ENCODE results near the gene USP44. TPM values are rescaled to one million over a fixed set of nuclear protein-coding genes. Genes with fewer than 3 reads are reported as not detected.
"Not testable (repeated sequence)": the region's sequence is repeated elsewhere in the genome, so short reads cannot be mapped to it uniquely, and the experiment has no call there.

USP44 gene
- total RNA-seq, 2 donors from 2014 or later: 1.3 to 1.8 TPM

DNA sequence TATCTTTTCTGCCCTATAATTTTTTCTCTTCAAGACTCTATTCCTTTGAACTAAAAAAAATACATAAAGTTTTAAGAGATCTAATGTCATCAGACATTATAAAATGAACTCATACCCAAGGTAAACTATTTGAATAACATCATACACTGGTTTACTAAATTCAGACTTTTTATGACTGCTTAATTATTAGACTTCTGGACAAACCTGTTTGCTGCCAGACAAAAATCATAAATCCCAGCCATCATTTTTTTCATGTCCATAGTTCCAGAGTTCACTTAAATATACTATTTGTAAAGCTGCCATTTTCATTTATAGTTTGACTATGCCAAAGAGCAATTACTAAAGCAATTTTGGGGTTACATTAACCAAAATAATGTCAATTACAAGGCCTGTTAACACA is 34.0 kb downstream of the USP44 start:
- intact Hi-C loops (cut with DNase I): no loop called here

DNA sequence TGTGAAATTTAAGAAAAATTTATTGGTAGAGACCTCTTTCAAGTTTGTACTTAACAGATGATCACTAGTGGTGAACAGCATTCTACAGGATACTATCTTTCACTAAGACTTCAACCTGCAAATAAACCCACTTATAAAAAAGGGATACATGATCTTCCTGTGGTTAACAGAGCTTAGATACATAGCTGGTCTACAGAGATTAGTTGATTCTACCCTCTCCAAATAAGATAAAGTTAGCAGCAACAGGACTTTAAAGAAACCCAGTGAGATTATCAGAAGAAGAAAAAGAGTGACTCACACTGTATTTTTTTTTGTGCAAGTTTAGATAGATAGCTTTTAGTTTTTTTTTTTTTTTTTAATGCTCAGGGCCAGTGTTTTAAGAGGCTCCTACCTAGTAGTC is 34.5 kb downstream of the USP44 start:
- intact Hi-C loops (cut with DNase I): no loop called here
- no peak for DNase-seq (ENCODE audit: low spot score)

More for the DNA sequence above, 34.0 kb downstream of the USP44 start:
- DNase-seq (ENCODE audit: low spot score): no peak

- intact Hi-C loops (cut with DNase I): no loop called here
These were observed 36.1 kb downstream of the USP44 start for GRCh38 chr12:95515197-95515596.

DNA sequence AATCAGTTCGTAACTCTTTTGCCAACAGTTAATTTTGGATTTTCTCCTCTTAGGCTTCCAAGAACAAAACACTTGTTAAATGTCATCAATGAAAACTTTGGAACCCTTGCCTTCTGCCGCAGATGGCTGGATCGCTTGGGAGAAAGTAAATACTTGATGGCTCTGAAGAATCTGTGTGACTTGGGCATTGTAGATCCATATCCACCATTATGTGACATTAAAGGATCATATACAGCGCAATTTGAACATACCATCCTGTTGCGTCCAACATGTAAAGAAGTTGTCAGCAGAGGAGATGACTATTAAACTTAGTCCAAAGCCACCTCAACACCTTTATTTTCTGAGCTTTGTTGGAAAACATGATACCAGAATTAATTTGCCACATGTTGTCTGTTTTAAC is 37.7 kb downstream of the USP44 start:
- no peak for DNase-seq (ENCODE audit: low spot score)
- intact Hi-C loops (cut with DNase I): loop anchor here in 1 of 2 donors (5.0 kb wide), 1 partner anchor 594 kb away; no protein-coding TSS in a partner anchor

More at GRCh38 chr12:95515197-95515596, 36.1 kb downstream of the USP44 start:
- no peak for DNase-seq (ENCODE audit: low spot score)

DNA sequence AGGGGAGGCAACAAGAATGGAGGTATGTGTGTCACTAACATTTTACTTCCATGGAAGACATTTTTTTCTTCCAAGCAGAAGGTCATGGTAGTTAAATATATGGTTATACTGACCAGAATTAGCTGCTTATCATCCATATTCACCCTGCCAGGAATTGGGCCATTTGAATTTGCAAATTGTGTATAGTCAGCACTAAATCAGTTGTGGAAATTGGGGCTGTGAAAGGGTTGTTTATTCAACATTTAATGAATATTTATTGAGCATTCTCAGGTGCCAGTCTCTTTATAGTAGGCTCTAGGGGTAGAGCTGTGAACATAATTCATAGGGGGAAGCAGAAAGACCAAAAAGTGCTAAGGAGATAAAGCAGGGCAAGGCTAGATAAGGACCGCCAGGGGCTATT is 39.3 kb downstream of the USP44 start:
- no peak for DNase-seq (ENCODE audit: low spot score)
- intact Hi-C loops (cut with DNase I): loop anchor here in 1 of 2 donors (5.0 kb wide), 1 partner anchor 595 kb away; no protein-coding TSS in a partner anchor

- intact Hi-C loops (cut with DNase I): no loop called here
- no peak for DNase-seq (ENCODE audit: low spot score)
These were observed 42.0 kb downstream of the USP44 start for GRCh38 chr12:95509300-95509699.

DNA sequence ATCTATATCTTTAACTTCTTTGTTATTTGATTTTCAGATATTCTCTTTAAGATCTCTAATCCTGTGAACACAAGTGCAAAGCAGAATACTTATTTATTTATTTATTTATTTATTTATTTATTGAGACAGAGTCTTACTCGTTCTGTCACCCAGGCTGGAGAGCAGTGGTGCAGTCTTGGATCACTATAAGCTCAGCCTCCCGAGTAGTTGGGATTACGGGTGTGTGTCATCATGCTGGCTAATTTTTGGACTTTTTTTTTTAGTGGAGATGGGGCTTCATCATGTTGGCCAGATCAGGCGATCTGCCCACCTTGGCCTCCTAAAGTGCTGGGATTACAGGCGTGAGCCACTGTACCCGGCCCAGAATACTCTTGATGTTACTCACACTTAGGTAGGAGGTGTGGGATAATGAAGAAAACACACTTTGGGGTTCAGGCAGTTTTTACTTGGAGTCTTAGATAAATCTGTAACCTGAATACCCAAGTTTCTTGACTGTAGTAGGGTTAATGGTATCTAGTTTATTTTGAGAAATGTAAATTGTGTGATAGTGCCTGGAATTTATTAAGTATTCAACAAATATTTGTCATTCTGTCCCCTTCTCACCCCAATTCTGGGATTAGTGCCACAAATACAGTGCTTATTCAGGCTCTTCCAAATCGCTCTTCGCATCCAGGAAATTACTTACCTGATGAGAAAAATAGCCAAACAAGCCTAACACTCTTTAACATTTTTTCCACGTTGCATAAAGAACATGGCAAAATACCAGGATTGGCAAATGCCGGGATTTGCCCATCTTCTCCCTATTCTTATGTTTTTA is 44.4 kb downstream of the USP44 start:
- no peak for DNase-seq (ENCODE audit: low spot score)
- intact Hi-C loops (cut with DNase I): no loop called here

- intact Hi-C loops (cut with DNase I): no loop called here
- no peak for DNase-seq (ENCODE audit: low spot score)
These were observed 46.2 kb downstream of the USP44 start for GRCh38 chr12:95505039-95505438.

GRCh38 chr12:95504140-95504539 is 47.1 kb downstream of the USP44 start:
- intact Hi-C loops (cut with DNase I): no loop called here
- DNase-seq (ENCODE audit: low spot score): no peak

GRCh38 chr12:95499772-95500171 is 51.5 kb downstream of the USP44 start:
- DNase-seq (ENCODE audit: low spot score): no peak
- intact Hi-C loops (cut with DNase I): no loop called here

DNA sequence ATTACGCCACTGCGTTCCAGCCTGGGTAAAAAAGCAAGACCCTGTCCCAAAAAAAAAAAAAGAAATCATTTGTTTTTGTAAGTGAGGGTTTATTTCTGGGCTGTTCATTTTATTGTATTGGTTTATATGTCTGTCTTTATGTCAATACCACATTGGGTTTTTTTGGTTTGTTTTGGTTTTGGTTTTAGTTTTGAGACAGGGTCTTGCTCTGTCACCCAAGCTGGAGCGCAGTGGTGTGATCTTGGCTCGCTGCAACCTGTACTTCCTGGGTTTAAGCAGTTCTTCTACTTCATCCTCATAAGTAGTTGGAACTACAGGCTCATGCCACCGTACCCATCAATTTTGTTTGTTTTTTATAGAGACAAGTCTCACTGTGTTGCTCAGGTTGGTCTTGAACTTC is 52.3 kb downstream of the USP44 start:
- DNase-seq (ENCODE audit: low spot score): no peak
- intact Hi-C loops (cut with DNase I): no loop called here

GRCh38 chr12:95497031-95497430 is 54.2 kb downstream of the USP44 start:
- no peak for DNase-seq (ENCODE audit: low spot score)
- intact Hi-C loops (cut with DNase I): no loop called here

DNA sequence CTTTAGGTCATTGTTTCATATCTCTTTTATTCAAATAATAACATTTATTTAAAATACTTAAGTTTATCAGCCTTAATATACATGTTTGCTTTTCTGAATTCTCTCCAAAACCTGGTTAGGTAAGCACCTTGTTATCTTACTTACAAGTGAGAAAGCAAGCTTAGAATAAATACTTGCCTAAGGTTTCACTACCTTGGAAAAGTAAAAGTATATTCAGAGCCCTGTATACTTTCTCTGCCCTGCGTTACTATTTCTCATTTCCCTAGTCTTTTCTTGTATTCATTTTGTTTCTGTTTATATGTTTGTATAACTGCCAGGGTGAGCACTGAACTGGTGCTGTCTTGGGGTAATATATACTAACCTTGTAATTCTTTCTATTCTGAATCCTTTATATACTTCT is 55.8 kb downstream of the USP44 start:
- DNase-seq (ENCODE audit: low spot score): no peak
- intact Hi-C loops (cut with DNase I): no loop called here

DNA sequence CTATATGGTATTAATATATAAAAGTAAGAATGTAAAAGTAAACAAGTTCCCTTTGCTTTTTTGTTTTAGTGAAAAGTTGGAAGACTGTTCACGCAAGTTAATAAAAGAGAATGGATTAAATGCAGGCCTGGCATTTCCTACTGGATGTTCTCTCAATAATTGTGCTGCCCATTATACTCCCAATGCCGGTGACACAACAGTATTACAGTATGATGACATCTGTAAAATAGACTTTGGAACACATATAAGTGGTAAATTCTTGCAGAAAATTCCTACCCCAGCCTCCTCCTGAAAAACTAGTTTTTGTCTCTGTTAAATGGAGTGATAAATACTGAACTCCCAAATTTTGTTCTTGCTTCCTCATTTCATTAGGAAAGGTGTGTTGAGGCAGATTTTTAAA is 56.4 kb downstream of the USP44 start:
- DNase-seq (ENCODE audit: low spot score): no peak
- intact Hi-C loops (cut with DNase I): no loop called here

GRCh38 chr12:95492462-95492861 is 58.8 kb downstream of the USP44 start:
- intact Hi-C loops (cut with DNase I): no loop called here

DNA sequence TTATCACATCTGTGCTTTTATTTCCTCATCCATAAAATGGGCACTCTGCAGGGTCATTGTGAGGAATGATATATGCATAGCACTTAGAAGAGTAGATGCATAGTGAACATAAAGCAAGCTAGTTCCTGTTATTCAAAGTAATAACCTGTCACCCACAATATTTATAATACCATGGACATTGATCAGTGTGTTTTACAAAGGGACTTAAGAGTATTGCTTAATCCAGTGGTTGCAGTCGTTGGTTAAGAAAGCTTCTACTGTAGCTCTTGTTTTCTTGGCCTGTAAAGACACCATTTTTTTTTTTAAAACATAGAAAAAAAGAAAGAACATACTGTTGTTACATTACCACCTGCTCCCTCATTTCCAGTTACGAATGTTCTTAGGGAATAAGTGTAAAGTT is 64.3 kb downstream of the USP44 start:
- DNase-seq (ENCODE audit: low spot score): no peak
- intact Hi-C loops (cut with DNase I): no loop called here

More at GRCh38 chr12:95492462-95492861, 58.8 kb downstream of the USP44 start:
- no peak for DNase-seq (ENCODE audit: low spot score)

DNA sequence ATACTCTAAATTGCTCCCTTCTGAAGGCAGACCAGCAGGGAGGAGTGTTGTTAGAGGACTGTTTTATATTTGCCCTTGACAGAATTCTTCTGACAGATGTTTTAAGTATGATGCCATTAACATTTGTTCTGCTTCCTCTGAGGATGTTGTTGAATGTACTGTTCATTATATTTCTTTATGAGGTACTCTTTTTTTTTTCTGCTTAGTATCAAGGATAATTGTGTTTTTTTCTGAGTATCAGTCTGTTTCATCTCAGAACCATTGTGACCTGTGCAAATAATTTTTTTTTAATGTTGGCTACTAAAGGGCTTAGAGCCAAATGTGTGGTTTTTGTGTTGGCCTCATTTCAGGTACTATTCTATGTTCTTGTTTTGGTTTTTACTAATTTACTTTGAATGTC is 66.8 kb downstream of the USP44 start:
- intact Hi-C loops (cut with DNase I): no loop called here
- DNase-seq (ENCODE audit: low spot score): no peak

GRCh38 chr12:95482564-95482963 is 68.7 kb downstream of the USP44 start:
- DNase-seq (ENCODE audit: low spot score); intact Hi-C loops (cut with DNase I): not testable (repeated sequence)

DNA sequence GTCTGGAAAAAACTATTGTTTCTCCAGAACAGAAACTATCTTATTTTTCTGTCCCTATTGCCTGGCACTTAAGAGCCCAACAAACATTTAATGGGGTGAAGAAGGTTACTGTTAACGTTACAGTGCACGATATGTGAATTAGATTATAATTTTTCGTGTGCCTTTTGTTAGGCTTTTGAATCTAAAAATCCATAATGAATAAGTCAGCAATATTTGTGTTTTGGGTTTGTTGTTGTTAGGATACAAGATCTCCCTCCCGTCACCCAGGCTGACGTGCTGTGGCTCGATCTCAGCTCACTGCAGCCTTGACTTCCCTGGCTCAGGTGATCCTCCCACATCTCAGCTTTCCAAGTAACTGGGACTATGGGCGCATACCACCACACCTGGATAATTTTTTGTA is 69.4 kb downstream of the USP44 start:
- intact Hi-C loops (cut with DNase I): no loop called here
- DNase-seq (ENCODE audit: low spot score): no peak

DNA sequence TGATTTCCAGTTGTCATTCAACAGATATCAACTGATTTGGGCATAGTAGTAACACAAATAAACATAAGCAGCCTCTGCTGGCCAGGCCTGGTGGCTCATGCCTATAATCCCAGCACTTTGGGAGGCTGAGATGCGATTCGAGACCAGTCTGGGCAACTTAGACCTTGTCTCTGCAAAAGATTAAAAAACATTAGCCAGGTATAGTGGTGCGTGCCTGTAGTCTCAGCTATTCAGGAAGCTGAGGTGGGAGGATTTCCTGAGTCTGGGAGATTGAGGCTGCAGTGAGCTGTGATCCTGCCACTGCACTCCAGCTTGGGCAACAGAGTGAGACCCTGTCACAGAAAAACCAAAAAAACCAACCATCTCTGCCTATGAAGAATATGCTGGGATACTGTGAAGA is 70.2 kb downstream of the USP44 start:
- no peak for DNase-seq (ENCODE audit: low spot score)
- intact Hi-C loops (cut with DNase I): no loop called here

GRCh38 chr12:95480230-95480629 is 71.0 kb downstream of the USP44 start:
- intact Hi-C loops (cut with DNase I): no loop called here
- DNase-seq (ENCODE audit: low spot score): no peak

DNA sequence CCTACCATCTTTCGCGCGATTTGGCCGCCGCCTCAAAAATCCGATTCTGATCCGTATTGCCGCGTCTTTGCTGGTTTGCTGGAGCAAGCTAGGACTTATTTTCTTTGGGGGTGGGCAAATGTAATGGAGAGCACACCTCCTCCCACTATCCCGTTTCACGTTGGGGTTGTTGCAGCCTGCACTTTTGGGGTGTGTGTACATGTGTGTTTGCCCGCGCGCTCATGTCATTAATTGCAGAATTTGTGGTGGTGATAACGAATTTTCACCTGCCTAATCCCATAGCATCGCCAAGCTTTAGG is 76.7 kb downstream of the USP44 start:
- DNase-seq (ENCODE audit: low spot score): no peak
- intact Hi-C loops (cut with DNase I): no loop called here
